GM13976 (cell line): ENCODE data around the gene NCOA5.
A peak's percentile ranks its signal among the peaks of the same experiment; 100 is the strongest.

Source experiments
- DNase-seq: peaks from one replicate; pipeline ENCODE4 v3.0.0; 2012; ENCODE audit warnings: low spot score
- CTCF ChIP-seq: IDR thresholded peaks from 2 replicates; pipeline ENCODE4 v1.5.1; 2012; ENCODE audit warnings: borderline replicate concordance, mild to moderate bottlenecking; ENCODE audit not compliant: insufficient read depth; ENCODE audit errors: extremely low read depth, missing control alignments, control extremely low read depth
- in situ Hi-C: fragments of 300-500 bp; cut with MboI; formaldehyde crosslinking; loops from one replicate; pipeline ENCODE4 v1.12.0; 2022; ENCODE audit warnings: low sequenced_read_pairs, mixed read lengths, inconsistent platforms; ENCODE audit not compliant: unreplicated experiment

The NCOA5 gene

GRCh38 chr20:46017272-46017671, 72.5 kb downstream of the NCOA5 start:
- DNase-seq, result no peak
- no peak for TF ChIP-seq CTCF
- in situ Hi-C loops, result no loop called here

- no peak for DNase-seq
- no peak for TF ChIP-seq CTCF
- in situ Hi-C loops, result no loop called here
These were observed 75.0 kb downstream of the NCOA5 start for GRCh38 chr20:46014517-46015396.

GRCh38 chr20:46013829-46014516, 75.8 kb downstream of the NCOA5 start:
- TF ChIP-seq CTCF, result peak; percentile 85
- DNase-seq, result peak; percentile 88
- in situ Hi-C loops, result no loop called here

- TF ChIP-seq CTCF, result peak; percentile 7
- in situ Hi-C loops, result no loop called here
- DNase-seq, result no peak
These were observed 76.4 kb downstream of the NCOA5 start for GRCh38 chr20:46013322-46013828.

- in situ Hi-C loops, result no loop called here
- TF ChIP-seq CTCF, result no peak
- DNase-seq, result no peak
These were observed 76.8 kb downstream of the NCOA5 start for GRCh38 chr20:46012921-46013320.

- DNase-seq, result peak; percentile 60
- in situ Hi-C loops, result no loop called here
- peak; percentile 18 for TF ChIP-seq CTCF
These were observed 77.9 kb downstream of the NCOA5 start for GRCh38 chr20:46011631-46012482.
